SK-N-SH treated with all-trans-retinoic acid at 6 μM for 48 hours (cell line): ENCODE measurements around the gene SLC35D2.

ENCODE experiments used
- ARNTL ChIP-seq: fragments of 450-650 bp; formaldehyde crosslinking; IDR thresholded peaks from 2 replicates; pipeline ENCODE4 v1.5.0; 2020; ENCODE audit warnings: low read depth, mild to moderate bottlenecking, moderate library complexity, borderline replicate concordance
- BACH2 ChIP-seq: fragments of 250-450 bp; sonication (Bioruptor Pico); IDR thresholded peaks from 2 replicates; pipeline ENCODE4 v1.9.0; 2021; ENCODE audit warnings: mild to moderate bottlenecking, borderline replicate concordance
- ISL1 ChIP-seq: fragments of 250-450 bp; sonication (Bioruptor Pico); IDR thresholded peaks from 2 replicates; pipeline ENCODE4 v2.1.2; 2022; ENCODE audit warnings: mild to moderate bottlenecking, moderate library complexity
- RARB ChIP-seq: fragments of 250-450 bp; sonication (Bioruptor Pico); IDR thresholded peaks from 2 replicates; pipeline ENCODE4 v1.8.0; 2021; ENCODE audit warnings: mild to moderate bottlenecking, moderate library complexity
- TOX ChIP-seq: fragments of 250-450 bp; sonication (Bioruptor Pico); IDR thresholded peaks from 2 replicates; pipeline ENCODE4 v1.8.0; 2021; ENCODE audit warnings: mild to moderate bottlenecking, moderate library complexity, borderline replicate concordance
- ZC3H10 ChIP-seq: fragments of 250-450 bp; sonication (Bioruptor Pico); IDR thresholded peaks from 2 replicates; pipeline ENCODE4 v1.5.1; 2021; ENCODE audit warnings: mild to moderate bottlenecking, moderate library complexity
- ZFP3 ChIP-seq: fragments of 250-450 bp; sonication (Bioruptor Pico); IDR thresholded peaks from 2 replicates; pipeline ENCODE4 v1.5.0; 2020; ENCODE audit warnings: mild to moderate bottlenecking, moderate library complexity
- ZFP30 ChIP-seq: fragments of 450-650 bp; formaldehyde crosslinking; IDR thresholded peaks from 2 replicates; pipeline ENCODE4 v1.5.0; 2022; ENCODE audit warnings: mild to moderate bottlenecking, moderate library complexity
- TF ChIP-seq, protein P1 (sequence below): fragments of 250-450 bp; sonication (Bioruptor Pico); IDR thresholded peaks from 2 replicates; pipeline ENCODE4 v1.8.0; 2020; ENCODE audit warnings: mild to moderate bottlenecking, moderate library complexity, borderline replicate concordance
- TF ChIP-seq, protein P2 (sequence below): fragments of 250-450 bp; sonication (Bioruptor Pico); IDR thresholded peaks from 2 replicates; pipeline ENCODE4 v1.8.0; 2021; ENCODE audit warnings: low read depth, mild to moderate bottlenecking, moderate library complexity, borderline replicate concordance
- TF ChIP-seq, protein P3 (sequence below): fragments of 250-450 bp; sonication (Bioruptor Pico); IDR thresholded peaks from 2 replicates; pipeline ENCODE4 v1.5.1; 2020; ENCODE audit warnings: low read depth, mild to moderate bottlenecking, moderate library complexity
- TF ChIP-seq, protein P4 (sequence below): fragments of 250-450 bp; sonication (Bioruptor Pico); IDR thresholded peaks from 2 replicates; pipeline ENCODE4 v1.5.0; 2020; ENCODE audit warnings: mild to moderate bottlenecking, moderate library complexity

GRCh38 chr9:96318921-96319565 lies 64.5 kb downstream of the SLC35D2 start:
- TF ChIP-seq, protein P1, sequence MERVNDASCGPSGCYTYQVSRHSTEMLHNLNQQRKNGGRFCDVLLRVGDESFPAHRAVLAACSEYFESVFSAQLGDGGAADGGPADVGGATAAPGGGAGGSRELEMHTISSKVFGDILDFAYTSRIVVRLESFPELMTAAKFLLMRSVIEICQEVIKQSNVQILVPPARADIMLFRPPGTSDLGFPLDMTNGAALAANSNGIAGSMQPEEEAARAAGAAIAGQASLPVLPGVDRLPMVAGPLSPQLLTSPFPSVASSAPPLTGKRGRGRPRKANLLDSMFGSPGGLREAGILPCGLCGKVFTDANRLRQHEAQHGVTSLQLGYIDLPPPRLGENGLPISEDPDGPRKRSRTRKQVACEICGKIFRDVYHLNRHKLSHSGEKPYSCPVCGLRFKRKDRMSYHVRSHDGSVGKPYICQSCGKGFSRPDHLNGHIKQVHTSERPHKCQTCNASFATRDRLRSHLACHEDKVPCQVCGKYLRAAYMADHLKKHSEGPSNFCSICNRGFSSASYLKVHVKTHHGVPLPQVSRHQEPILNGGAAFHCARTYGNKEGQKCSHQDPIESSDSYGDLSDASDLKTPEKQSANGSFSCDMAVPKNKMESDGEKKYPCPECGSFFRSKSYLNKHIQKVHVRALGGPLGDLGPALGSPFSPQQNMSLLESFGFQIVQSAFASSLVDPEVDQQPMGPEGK (CRISPR knock-in tag), result no peak
- TF ChIP-seq ZC3H10 (no peak), ISL1 (no peak), BACH2 (CRISPR knock-in tag) (no peak), TOX (CRISPR knock-in tag) (no peak), ZFP30 (CRISPR knock-in tag) (no peak), RARB (CRISPR knock-in tag) (no peak), ZFP3 (no peak), ARNTL (CRISPR knock-in tag) (no peak)
- TF ChIP-seq, protein P2, sequence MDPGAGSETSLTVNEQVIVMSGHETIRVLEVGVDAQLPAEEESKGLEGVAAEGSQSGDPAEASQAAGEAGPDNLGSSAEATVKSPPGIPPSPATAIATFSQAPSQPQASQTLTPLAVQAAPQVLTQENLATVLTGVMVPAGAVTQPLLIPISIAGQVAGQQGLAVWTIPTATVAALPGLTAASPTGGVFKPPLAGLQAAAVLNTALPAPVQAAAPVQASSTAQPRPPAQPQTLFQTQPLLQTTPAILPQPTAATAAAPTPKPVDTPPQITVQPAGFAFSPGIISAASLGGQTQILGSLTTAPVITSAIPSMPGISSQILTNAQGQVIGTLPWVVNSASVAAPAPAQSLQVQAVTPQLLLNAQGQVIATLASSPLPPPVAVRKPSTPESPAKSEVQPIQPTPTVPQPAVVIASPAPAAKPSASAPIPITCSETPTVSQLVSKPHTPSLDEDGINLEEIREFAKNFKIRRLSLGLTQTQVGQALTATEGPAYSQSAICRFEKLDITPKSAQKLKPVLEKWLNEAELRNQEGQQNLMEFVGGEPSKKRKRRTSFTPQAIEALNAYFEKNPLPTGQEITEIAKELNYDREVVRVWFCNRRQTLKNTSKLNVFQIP, result no peak
- TF ChIP-seq, protein P3, sequence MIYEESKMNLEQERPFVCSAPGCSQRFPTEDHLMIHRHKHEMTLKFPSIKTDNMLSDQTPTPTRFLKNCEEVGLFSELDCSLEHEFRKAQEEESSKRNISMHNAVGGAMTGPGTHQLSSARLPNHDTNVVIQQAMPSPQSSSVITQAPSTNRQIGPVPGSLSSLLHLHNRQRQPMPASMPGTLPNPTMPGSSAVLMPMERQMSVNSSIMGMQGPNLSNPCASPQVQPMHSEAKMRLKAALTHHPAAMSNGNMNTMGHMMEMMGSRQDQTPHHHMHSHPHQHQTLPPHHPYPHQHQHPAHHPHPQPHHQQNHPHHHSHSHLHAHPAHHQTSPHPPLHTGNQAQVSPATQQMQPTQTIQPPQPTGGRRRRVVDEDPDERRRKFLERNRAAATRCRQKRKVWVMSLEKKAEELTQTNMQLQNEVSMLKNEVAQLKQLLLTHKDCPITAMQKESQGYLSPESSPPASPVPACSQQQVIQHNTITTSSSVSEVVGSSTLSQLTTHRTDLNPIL (CRISPR knock-in tag), result no peak
- TF ChIP-seq, protein P4, sequence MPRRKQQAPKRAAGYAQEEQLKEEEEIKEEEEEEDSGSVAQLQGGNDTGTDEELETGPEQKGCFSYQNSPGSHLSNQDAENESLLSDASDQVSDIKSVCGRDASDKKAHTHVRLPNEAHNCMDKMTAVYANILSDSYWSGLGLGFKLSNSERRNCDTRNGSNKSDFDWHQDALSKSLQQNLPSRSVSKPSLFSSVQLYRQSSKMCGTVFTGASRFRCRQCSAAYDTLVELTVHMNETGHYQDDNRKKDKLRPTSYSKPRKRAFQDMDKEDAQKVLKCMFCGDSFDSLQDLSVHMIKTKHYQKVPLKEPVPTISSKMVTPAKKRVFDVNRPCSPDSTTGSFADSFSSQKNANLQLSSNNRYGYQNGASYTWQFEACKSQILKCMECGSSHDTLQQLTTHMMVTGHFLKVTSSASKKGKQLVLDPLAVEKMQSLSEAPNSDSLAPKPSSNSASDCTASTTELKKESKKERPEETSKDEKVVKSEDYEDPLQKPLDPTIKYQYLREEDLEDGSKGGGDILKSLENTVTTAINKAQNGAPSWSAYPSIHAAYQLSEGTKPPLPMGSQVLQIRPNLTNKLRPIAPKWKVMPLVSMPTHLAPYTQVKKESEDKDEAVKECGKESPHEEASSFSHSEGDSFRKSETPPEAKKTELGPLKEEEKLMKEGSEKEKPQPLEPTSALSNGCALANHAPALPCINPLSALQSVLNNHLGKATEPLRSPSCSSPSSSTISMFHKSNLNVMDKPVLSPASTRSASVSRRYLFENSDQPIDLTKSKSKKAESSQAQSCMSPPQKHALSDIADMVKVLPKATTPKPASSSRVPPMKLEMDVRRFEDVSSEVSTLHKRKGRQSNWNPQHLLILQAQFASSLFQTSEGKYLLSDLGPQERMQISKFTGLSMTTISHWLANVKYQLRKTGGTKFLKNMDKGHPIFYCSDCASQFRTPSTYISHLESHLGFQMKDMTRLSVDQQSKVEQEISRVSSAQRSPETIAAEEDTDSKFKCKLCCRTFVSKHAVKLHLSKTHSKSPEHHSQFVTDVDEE, result no peak
